OCI-LY3 (cell line): ENCODE measurements around the gene CLDN14.

Source experiments
- CTCF ChIP-seq: fragments of 200-600, 300-600 bp; sonication (generic); IDR thresholded peaks from 2 replicates; pipeline ENCODE4 v1.5.1; 2014; ENCODE audit warnings: antibody characterized with exemption, low read length, low read depth
- EZH2phosphoT487 ChIP-seq: fragments of 200-600 bp; shearing (Covaris generic); IDR thresholded peaks from 2 replicates; pipeline ENCODE4 v1.6.1; 2018; ENCODE audit warnings: antibody characterized with exemption, mixed run types, low read depth

DNA sequence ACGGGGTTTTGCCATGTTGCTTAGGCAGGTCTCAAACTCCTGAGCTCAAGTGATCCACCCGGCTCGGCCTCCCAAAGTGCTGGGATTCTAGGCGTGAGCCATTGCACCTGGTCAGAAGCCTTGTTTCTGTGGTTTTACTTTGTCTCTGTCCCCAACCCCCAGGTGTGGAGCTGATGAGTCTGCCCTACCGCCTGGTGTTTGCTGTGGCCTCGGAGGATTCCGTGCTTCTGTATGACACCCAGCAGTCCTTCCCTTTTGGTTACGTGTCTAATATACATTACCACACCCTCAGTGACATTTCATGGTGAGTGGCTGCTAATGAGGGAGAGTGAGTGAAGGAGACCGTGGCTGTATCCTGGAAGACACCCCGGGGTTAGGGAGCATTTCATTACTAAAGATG lies 68.6 kb downstream of the CLDN14 start:
- no peak for TF ChIP-seq CTCF
- no peak for TF ChIP-seq EZH2phosphoT487
